Progenitor cell of endocrine pancreas (in vitro differentiated cells): ENCODE data around the gene HOXC13. TPM values are rescaled to one million over a fixed set of nuclear protein-coding genes. Genes with fewer than 3 reads are reported as not detected.

Experiments
- DNase-seq: peaks from one replicate; pipeline ENCODE4 v3.0.0; 2021; ENCODE audit warnings: low spot score; ENCODE audit not compliant: unreplicated experiment
- H3K27ac Mint-ChIP-seq: 2 replicates; pipeline ENCODE4 v1.8.0; 2021; ENCODE audit warnings: mild to moderate bottlenecking, moderate library complexity, mixed read lengths
- H3K27me3 Mint-ChIP-seq: 2 replicates; pipeline ENCODE4 v1.8.0; 2021; ENCODE audit warnings: mixed read lengths
- H3K36me3 Mint-ChIP-seq: 2 replicates; pipeline ENCODE4 v1.8.0; 2022; ENCODE audit warnings: mixed read lengths; ENCODE audit not compliant: insufficient read depth
- H3K4me1 Mint-ChIP-seq: 2 replicates; pipeline ENCODE4 v1.8.0; 2021; ENCODE audit warnings: low read depth, mixed read lengths
- H3K4me3 Mint-ChIP-seq: 2 replicates; pipeline ENCODE4 v1.8.0; 2021; ENCODE audit warnings: low read depth, mild to moderate bottlenecking, moderate library complexity, mixed read lengths
- H3K9me3 Mint-ChIP-seq: 2 replicates; pipeline ENCODE4 v1.8.0; 2021; ENCODE audit warnings: low read depth, mixed read lengths
- CTCF ChIP-seq: fragments of 200-600 bp; sonication (generic); IDR thresholded peaks from one replicate; pipeline ENCODE4 v1.5.0; 2021; ENCODE audit warnings: antibody characterized with exemption, mild to moderate bottlenecking; ENCODE audit not compliant: unreplicated experiment
- total RNA-seq: library from RNA; stranded (reverse); gene quantifications from 2 replicates; pipeline ENCODE4 v1.2.1, GENCODE V29; 2021

The HOXC13 gene
- total RNA-seq, 1 donor from 2014 or later: not detected

- H3K4me1 Mint-ChIP-seq: no peaks in the 10 kb centered on the region
- peaks cover 95% of the 10 kb centered on the region for H3K27me3 Mint-ChIP-seq
- H3K36me3 Mint-ChIP-seq: no peaks in the 10 kb centered on the region
- no peak for DNase-seq
- H3K4me3 Mint-ChIP-seq: no peak overlapping the region
- H3K9me3 Mint-ChIP-seq: no peaks in the 10 kb centered on the region
- H3K27ac Mint-ChIP-seq: no peak overlapping the region
- TF ChIP-seq CTCF: no peak
These were observed 1.5 kb upstream of the HOXC13 start for GRCh38 chr12:53937099-53937498.

GRCh38 chr12:53937596-53938325 lies 870 bp upstream of the HOXC13 start:
- Mint-ChIP-seq H3K4me1 (no peaks in the 10 kb centered on the region), H3K4me3 (no peak overlapping the region), H3K36me3 (no peaks in the 10 kb centered on the region), H3K27ac (no peak overlapping the region), H3K9me3 (no peaks in the 10 kb centered on the region), H3K27me3 (peaks cover 95% of the 10 kb centered on the region)
- no peak for TF ChIP-seq CTCF
- no peak for DNase-seq

- Mint-ChIP-seq H3K4me1 (no peaks in the 10 kb centered on the region), H3K27me3 (peaks cover 95% of the 10 kb centered on the region), H3K9me3 (no peaks in the 10 kb centered on the region), H3K36me3 (no peaks in the 10 kb centered on the region), H3K4me3 (no peak overlapping the region), H3K27ac (no peak overlapping the region)
- no peak for TF ChIP-seq CTCF
- peak; percentile 36 for DNase-seq
These were observed 794 bp downstream of the HOXC13 start for GRCh38 chr12:53939141-53940108.

- Mint-ChIP-seq H3K4me1 (no peaks in the 10 kb centered on the region), H3K27me3 (peaks cover 95% of the 10 kb centered on the region), H3K36me3 (no peaks in the 10 kb centered on the region), H3K9me3 (no peaks in the 10 kb centered on the region), H3K27ac (no peak overlapping the region), H3K4me3 (no peak overlapping the region)
- TF ChIP-seq CTCF: no peak
- DNase-seq: no peak
These were observed 1.9 kb downstream of the HOXC13 start for GRCh38 chr12:53940443-53941014.

GRCh38 chr12:53941187-53941586 lies 2.6 kb downstream of the HOXC13 start:
- no peak overlapping the region for H3K4me3 Mint-ChIP-seq
- no peak for DNase-seq
- H3K27ac Mint-ChIP-seq: no peak overlapping the region
- no peaks in the 10 kb centered on the region for H3K9me3 Mint-ChIP-seq
- no peak for TF ChIP-seq CTCF
- H3K4me1 Mint-ChIP-seq: no peaks in the 10 kb centered on the region
- H3K27me3 Mint-ChIP-seq: peaks cover 95% of the 10 kb centered on the region
- no peaks in the 10 kb centered on the region for H3K36me3 Mint-ChIP-seq
